HepG2 (cell line): ENCODE measurements around the gene ADAM15. TPM values are rescaled to one million over a fixed set of nuclear protein-coding genes. Genes with fewer than 3 reads are reported as not detected.

Experiments
- FOSL2 ChIP-seq: sonication (generic); formaldehyde crosslinking; IDR thresholded peaks from 2 replicates; pipeline ENCODE4 v1.4.0; 2020; ENCODE audit warnings: missing genetic modification reagents
- HMG20B ChIP-seq: conservative IDR thresholded peaks from 2 replicates; pipeline ENCODE4 v1.6.1; 2016; ENCODE audit warnings: missing genetic modification reagents, missing compliant biosample characterization
- HNRNPUL1 ChIP-seq: fragments of 200-400 bp; formaldehyde crosslinking; IDR thresholded peaks from 2 replicates; pipeline ENCODE4 v1.6.1; 2017; ENCODE audit warnings: low read depth, mild to moderate bottlenecking, low read length, moderate library complexity
- IKZF5 ChIP-seq: IDR thresholded peaks from 2 replicates; pipeline ENCODE4 v1.6.1; 2018; ENCODE audit warnings: missing genetic modification reagents, mild to moderate bottlenecking, missing compliant biosample characterization
- ONECUT2 ChIP-seq: sonication (generic); formaldehyde crosslinking; IDR thresholded peaks from 2 replicates; pipeline ENCODE4 v1.4.0; 2020; ENCODE audit warnings: missing genetic modification reagents
- REXO4 ChIP-seq: sonication (generic); formaldehyde crosslinking; IDR thresholded peaks from 2 replicates; pipeline ENCODE4 v1.8.0; 2022; ENCODE audit warnings: missing genetic modification reagents, mild to moderate bottlenecking, borderline replicate concordance
- SCMH1 ChIP-seq: sonication (generic); formaldehyde crosslinking; IDR thresholded peaks from 2 replicates; pipeline ENCODE4 v1.9.0; 2021; ENCODE audit warnings: missing genetic modification reagents, mild to moderate bottlenecking, borderline replicate concordance
- SNAPC5 ChIP-seq: sonication (generic); formaldehyde crosslinking; IDR thresholded peaks from 2 replicates; pipeline ENCODE4 v1.8.1; 2023; ENCODE audit warnings: mild to moderate bottlenecking, missing genetic modification reagents, borderline replicate concordance
- TBX3 ChIP-seq: fragments of 450-650 bp; IDR thresholded peaks from 2 replicates; pipeline ENCODE4 v1.6.1; 2017; ENCODE audit warnings: antibody characterized with exemption, mild to moderate bottlenecking, inconsistent platforms, borderline replicate concordance
- TP53 ChIP-seq: sonication (generic); formaldehyde crosslinking; conservative IDR thresholded peaks from 2 replicates; pipeline ENCODE4 v1.4.0; 2020; ENCODE audit warnings: missing genetic modification reagents
- ZBTB46 ChIP-seq: sonication (generic); formaldehyde crosslinking; IDR thresholded peaks from 2 replicates; pipeline ENCODE4 v1.4.0; 2020; ENCODE audit warnings: mild to moderate bottlenecking, missing genetic modification reagents, borderline replicate concordance
- ZNF225 ChIP-seq: sonication (generic); formaldehyde crosslinking; IDR thresholded peaks from 2 replicates; pipeline ENCODE4 v1.4.0; 2020; ENCODE audit warnings: mild to moderate bottlenecking, missing genetic modification reagents
- ZNF367 ChIP-seq: sonication (generic); formaldehyde crosslinking; IDR thresholded peaks from 2 replicates; pipeline ENCODE4 v1.4.0; 2020; ENCODE audit warnings: missing genetic modification reagents, borderline replicate concordance
- ZNF558 ChIP-seq: sonication (generic); formaldehyde crosslinking; IDR thresholded peaks from 2 replicates; pipeline ENCODE4 v1.9.0; 2022; ENCODE audit warnings: mild to moderate bottlenecking, missing genetic modification reagents, borderline replicate concordance
- ZNF7 ChIP-seq: IDR thresholded peaks from 2 replicates; pipeline ENCODE4 v1.6.1; 2016; ENCODE audit warnings: missing biosample characterization, missing genetic modification reagents
- ZSCAN30 ChIP-seq: sonication (generic); formaldehyde crosslinking; IDR thresholded peaks from 2 replicates; pipeline ENCODE4 v1.5.0; 2020; ENCODE audit warnings: mild to moderate bottlenecking, missing genetic modification reagents
- ZUFSP ChIP-seq: sonication (generic); formaldehyde crosslinking; IDR thresholded peaks from 2 replicates; pipeline ENCODE4 v1.9.0; 2021; ENCODE audit warnings: missing genetic modification reagents, mild to moderate bottlenecking, borderline replicate concordance
- polyA plus RNA-seq, 8 experiments: library from polyadenylated mRNA; depleted of rRNA in 3 of 8; stranded (reverse) in 7 of 8; unstranded in 1 of 8; fragments of >200 nt; fragmentation: Illumina TruSeq in 4 of 8; extraction: Trizol in 4 of 8; gene quantifications; 2 replicates each; pipeline versions ENCODE4 v1.2.1 to v1.2.3, GENCODE V29; 2011 to 2016; ENCODE audit warnings: low read depth in 4 of 8, missing spikeins in 1 of 8, mixed read lengths in 1 of 8; ENCODE audit not compliant: insufficient read depth in 1 of 8
- total RNA-seq, 5 experiments: library from RNA; depleted of rRNA; stranded (reverse); fragments of >200 nt; fragmentation: Illumina TruSeq; extraction: Trizol; gene quantifications; 2 replicates each; pipeline ENCODE4 v1.2.3, GENCODE V29; 2016; ENCODE audit warnings: low read depth in 1 of 5
- TF ChIP-seq, protein P1 (sequence below): sonication (generic); formaldehyde crosslinking; IDR thresholded peaks from 2 replicates; pipeline ENCODE4; 2020; ENCODE audit warnings: missing genetic modification reagents, mild to moderate bottlenecking, borderline replicate concordance

Gene ADAM15
- total and polyA plus RNA-seq, 2 of the 13 experiments (the other 11 are each of a cell fraction or from before 2014, with no cell fraction given) = 17.9 to 25.6 TPM

DNA sequence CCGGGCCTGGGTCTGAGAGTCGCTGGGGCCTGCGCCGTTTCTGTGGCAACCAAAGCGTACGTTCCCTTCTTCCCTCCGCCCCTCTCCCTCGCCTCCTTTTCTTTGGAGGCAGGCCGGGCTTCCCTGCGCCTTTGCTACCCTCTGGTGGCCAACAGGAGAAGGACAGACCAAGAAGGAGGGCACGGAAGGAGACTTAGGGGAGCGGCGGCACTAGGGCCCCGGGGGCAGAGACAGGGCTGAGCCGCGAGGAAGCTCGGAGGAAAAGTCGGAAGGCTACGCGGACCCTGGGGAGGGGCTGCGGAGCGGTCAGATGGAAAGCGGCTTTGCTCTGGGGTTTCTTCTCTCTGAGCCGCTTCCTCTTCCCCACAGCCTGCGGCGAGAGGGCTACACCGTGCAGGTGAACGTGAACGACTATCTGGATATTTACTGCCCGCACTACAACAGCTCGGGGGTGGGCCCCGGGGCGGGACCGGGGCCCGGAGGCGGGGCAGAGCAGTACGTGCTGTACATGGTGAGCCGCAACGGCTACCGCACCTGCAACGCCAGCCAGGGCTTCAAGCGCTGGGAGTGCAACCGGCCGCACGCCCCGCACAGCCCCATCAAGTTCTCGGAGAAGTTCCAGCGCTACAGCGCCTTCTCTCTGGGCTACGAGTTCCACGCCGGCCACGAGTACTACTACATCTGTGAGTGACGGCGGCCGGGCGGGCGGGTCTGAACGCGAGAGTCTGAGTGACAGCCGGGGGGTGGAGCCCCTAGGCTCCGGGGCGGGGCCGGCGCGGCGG, 33.8 kb downstream of the ADAM15 start (continued):
- TF ChIP-seq, protein P1, sequence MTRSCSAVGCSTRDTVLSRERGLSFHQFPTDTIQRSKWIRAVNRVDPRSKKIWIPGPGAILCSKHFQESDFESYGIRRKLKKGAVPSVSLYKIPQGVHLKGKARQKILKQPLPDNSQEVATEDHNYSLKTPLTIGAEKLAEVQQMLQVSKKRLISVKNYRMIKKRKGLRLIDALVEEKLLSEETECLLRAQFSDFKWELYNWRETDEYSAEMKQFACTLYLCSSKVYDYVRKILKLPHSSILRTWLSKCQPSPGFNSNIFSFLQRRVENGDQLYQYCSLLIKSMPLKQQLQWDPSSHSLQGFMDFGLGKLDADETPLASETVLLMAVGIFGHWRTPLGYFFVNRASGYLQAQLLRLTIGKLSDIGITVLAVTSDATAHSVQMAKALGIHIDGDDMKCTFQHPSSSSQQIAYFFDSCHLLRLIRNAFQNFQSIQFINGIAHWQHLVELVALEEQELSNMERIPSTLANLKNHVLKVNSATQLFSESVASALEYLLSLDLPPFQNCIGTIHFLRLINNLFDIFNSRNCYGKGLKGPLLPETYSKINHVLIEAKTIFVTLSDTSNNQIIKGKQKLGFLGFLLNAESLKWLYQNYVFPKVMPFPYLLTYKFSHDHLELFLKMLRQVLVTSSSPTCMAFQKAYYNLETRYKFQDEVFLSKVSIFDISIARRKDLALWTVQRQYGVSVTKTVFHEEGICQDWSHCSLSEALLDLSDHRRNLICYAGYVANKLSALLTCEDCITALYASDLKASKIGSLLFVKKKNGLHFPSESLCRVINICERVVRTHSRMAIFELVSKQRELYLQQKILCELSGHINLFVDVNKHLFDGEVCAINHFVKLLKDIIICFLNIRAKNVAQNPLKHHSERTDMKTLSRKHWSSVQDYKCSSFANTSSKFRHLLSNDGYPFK = no peak; the same call in 1 of the 2 replicates
- TF ChIP-seq ZNF7 (CRISPR knock-in tag) (no peak), HMG20B (CRISPR knock-in tag) (0 out of 2 replicates have a peak, but pooled peaks have one; percentile 25), TBX3 (no peak), HNRNPUL1 (no peak), ONECUT2 (no peak), TP53 (CRISPR knock-in tag) (no peak), ZNF367 (CRISPR knock-in tag) (no peak), ZSCAN30 (CRISPR knock-in tag) (no peak), IKZF5 (CRISPR knock-in tag) (peak; percentile 78; the same call in 1 of the 2 replicates), ZNF225 (CRISPR knock-in tag) (no peak), REXO4 (CRISPR knock-in tag) (no peak), ZUFSP (CRISPR knock-in tag) (no peak), SNAPC5 (CRISPR knock-in tag) (no peak), ZBTB46 (CRISPR knock-in tag) (no peak), FOSL2 (CRISPR knock-in tag) (peak; percentile 32), ZNF558 (peak; percentile 65; the same call in 1 of the 2 replicates), SCMH1 (CRISPR knock-in tag) (no peak)
